IMR-90 (cell line): ENCODE measurements around the gene ELMO1.

Experiments used
- CEBPB ChIP-seq: IDR thresholded peaks from 2 replicates; pipeline ENCODE4 v1.6.1; 2012; ENCODE audit warnings: low read depth, low read length, improper control_type of control experiment
- POLR2A ChIP-seq: IDR thresholded peaks from 2 replicates; pipeline ENCODE4 v1.6.1; 2012; ENCODE audit warnings: mild to moderate bottlenecking, low read depth, low read length
- RFX5 ChIP-seq: IDR thresholded peaks from 2 replicates; pipeline ENCODE4 v1.8.0; 2012; ENCODE audit warnings: low read depth, mild to moderate bottlenecking, low read length, moderate library complexity
- TF ChIP-seq, protein P1 (sequence below): conservative IDR thresholded peaks from 2 replicates; pipeline ENCODE4 v1.5.1; 2012; ENCODE audit warnings: mild to moderate bottlenecking, low read depth, low read length, improper control_type of control experiment
- TF ChIP-seq, protein P2 (sequence below): fragments of 150-350 bp; IDR thresholded peaks from 2 replicates; pipeline ENCODE4 v1.6.1; 2017; ENCODE audit warnings: mild to moderate bottlenecking, antibody characterized with exemption, low read length, low read depth
- TF ChIP-seq, protein P3 (sequence below): fragments of 150-350 bp; IDR thresholded peaks from 2 replicates; pipeline ENCODE4 v1.6.1; 2016; ENCODE audit warnings: low read depth, mild to moderate bottlenecking, low read length, moderate library complexity, borderline replicate concordance

DNA sequence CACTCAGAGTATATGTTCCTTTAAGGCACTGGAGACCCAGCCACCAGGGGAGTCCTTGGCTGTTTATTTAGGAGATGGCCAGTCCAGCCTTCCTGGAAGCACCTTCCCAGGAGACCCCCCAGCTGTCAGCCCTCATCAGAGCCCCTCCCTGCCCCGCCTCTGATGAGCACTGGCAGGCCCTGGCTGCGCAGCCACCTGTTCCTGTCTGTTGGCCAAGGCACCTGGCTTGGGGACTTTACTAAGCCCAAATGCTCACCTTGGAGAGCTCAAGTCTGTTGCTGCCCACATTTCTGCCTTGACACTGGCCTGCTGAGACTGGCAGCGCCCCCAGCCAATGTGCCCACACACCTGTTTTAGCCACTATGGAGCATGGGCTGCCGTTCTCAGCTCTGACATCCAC lies 124.7 kb downstream of the ELMO1 start:
- TF ChIP-seq CEBPB (no peak), POLR2A (no peak), RFX5 (no peak)
- TF ChIP-seq, protein P1, sequence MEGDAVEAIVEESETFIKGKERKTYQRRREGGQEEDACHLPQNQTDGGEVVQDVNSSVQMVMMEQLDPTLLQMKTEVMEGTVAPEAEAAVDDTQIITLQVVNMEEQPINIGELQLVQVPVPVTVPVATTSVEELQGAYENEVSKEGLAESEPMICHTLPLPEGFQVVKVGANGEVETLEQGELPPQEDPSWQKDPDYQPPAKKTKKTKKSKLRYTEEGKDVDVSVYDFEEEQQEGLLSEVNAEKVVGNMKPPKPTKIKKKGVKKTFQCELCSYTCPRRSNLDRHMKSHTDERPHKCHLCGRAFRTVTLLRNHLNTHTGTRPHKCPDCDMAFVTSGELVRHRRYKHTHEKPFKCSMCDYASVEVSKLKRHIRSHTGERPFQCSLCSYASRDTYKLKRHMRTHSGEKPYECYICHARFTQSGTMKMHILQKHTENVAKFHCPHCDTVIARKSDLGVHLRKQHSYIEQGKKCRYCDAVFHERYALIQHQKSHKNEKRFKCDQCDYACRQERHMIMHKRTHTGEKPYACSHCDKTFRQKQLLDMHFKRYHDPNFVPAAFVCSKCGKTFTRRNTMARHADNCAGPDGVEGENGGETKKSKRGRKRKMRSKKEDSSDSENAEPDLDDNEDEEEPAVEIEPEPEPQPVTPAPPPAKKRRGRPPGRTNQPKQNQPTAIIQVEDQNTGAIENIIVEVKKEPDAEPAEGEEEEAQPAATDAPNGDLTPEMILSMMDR: no peak
- TF ChIP-seq, protein P2, sequence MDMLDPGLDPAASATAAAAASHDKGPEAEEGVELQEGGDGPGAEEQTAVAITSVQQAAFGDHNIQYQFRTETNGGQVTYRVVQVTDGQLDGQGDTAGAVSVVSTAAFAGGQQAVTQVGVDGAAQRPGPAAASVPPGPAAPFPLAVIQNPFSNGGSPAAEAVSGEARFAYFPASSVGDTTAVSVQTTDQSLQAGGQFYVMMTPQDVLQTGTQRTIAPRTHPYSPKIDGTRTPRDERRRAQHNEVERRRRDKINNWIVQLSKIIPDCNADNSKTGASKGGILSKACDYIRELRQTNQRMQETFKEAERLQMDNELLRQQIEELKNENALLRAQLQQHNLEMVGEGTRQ: no peak
- TF ChIP-seq, protein P3, sequence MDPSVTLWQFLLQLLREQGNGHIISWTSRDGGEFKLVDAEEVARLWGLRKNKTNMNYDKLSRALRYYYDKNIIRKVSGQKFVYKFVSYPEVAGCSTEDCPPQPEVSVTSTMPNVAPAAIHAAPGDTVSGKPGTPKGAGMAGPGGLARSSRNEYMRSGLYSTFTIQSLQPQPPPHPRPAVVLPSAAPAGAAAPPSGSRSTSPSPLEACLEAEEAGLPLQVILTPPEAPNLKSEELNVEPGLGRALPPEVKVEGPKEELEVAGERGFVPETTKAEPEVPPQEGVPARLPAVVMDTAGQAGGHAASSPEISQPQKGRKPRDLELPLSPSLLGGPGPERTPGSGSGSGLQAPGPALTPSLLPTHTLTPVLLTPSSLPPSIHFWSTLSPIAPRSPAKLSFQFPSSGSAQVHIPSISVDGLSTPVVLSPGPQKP: no peak
